KOPT-K1 (cell line): ENCODE measurements around the gene MINDY2.
"Not testable (repeated sequence)": the region's sequence is repeated elsewhere in the genome, so short reads cannot be mapped to it uniquely, and the experiment has no call there.

Experiments used
- H3K27ac ChIP-seq: fragments of 200-600 bp; sonication (generic); 2 replicates; pipeline ENCODE4 v1.5.1; 2016; ENCODE audit warnings: antibody characterized with exemption, mild to moderate bottlenecking, low read depth, low read length; ENCODE audit not compliant: poor library complexity, severe bottlenecking
- H3K36me3 ChIP-seq: fragments of 200-600 bp; sonication (generic); 2 replicates; pipeline ENCODE4 v1.5.1; 2017; ENCODE audit warnings: antibody characterized with exemption, mild to moderate bottlenecking, low read length, moderate library complexity; ENCODE audit not compliant: insufficient read depth
- H3K9me3 ChIP-seq: fragments of 200-600 bp; sonication (generic); 2 replicates; pipeline ENCODE4 v1.5.1; 2017; ENCODE audit warnings: antibody characterized with exemption, low read length, mild to moderate bottlenecking; ENCODE audit not compliant: insufficient read depth, poor library complexity, severe bottlenecking

The MINDY2 gene

GRCh38 chr15:58770519-58770856, 614 bp upstream of the MINDY2 start:
- Histone ChIP-seq H3K36me3 (no peaks in the 10 kb centered on the region), H3K9me3 (no peaks in the 10 kb centered on the region), H3K27ac (peak overlapping the region; percentile 79)

DNA sequence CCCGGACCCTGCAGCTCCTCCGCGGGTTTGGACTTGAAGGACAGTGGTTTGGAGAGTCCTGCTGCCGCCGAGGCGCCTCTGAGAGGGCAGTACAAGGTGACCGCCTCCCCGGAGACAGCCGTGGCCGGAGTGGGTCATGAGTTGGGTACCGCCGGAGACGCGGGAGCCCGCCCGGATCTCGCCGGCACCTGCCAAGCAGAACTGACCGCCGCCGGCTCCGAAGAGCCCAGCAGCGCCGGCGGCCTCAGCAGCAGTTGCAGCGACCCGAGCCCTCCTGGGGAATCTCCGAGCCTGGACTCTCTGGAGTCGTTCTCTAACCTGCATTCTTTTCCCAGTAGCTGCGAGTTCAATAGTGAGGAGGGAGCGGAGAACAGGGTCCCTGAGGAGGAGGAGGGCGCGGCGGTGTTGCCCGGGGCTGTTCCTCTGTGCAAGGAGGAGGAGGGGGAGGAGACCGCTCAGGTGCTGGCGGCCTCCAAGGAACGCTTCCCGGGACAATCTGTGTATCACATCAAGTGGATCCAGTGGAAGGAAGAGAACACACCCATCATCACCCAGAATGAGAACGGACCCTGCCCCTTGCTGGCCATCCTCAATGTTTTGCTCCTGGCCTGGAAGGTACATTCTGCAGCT, 634 bp downstream of the MINDY2 start:
- H3K36me3 ChIP-seq: no peaks in the 10 kb centered on the region
- H3K27ac ChIP-seq: peak overlapping the region; percentile 79
- no peaks in the 10 kb centered on the region for H3K9me3 ChIP-seq

DNA sequence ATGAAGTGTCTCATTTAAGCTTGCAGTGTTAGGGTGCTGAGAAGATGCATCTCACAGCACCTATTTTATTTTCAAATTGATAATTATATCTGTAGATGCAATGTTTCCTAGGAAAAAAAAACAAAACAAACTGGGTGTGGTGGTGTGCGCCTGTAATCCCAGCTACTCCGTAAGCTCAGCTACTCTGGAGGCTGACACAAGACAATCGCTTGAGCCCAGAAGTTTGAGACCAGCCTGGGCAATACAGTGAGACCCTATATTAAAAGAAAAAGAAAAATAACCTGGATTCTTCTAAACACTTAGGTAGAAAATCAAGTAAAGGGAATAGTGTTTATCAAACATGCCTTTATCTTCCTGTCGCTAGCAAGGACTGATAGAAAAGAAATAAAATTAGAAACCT, 1.9 kb downstream of the MINDY2 start:
- H3K27ac ChIP-seq: no peak overlapping the region
- H3K9me3 ChIP-seq: no peaks in the 10 kb centered on the region

DNA sequence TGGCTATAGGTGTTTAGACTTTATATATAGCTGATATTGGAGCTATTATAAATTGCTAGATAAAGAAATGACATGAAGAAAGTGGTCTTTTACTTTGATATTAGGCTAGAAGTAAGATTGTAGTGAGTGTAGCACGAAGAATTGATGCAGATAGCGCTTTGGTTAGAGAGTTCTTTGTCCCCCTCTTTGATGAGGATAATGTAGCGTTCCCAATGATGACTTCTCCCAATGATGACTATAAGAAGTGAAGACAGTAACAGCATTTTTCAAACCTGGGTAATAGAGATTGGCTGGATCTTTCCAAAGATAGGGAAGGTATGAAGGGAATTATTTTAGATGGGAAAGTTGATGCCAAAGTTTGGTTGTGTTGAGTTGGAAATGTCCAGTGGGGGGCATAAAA, 4.3 kb downstream of the MINDY2 start:
- H3K27ac ChIP-seq: no peak overlapping the region
- H3K9me3 ChIP-seq: no peaks in the 10 kb centered on the region
- no peaks in the 10 kb centered on the region for H3K36me3 ChIP-seq

More for the DNA sequence above, 1.9 kb downstream of the MINDY2 start:
- no peaks in the 10 kb centered on the region for H3K36me3 ChIP-seq

DNA sequence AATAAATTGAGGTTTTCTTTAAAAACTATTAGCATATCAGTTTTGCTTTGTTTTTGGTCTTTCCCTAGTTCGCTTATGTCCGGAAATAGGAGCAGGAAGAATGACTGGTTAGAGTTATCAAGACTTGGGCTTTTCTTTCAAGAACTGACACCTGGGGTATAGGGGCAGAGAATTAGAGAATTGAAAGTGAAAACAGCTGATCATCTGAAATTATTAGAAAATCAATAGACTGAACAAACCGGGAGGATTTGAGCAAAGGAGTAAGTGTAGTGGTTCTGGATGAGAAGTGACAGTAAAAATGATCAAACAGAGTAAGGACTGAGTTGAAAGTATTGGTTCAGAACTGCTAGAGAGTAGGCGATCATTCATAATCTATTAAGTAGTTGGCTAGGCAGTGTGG, 6.0 kb downstream of the MINDY2 start:
- Histone ChIP-seq H3K27ac (no peak overlapping the region), H3K36me3 (no peaks in the 10 kb centered on the region), H3K9me3 (no peaks in the 10 kb centered on the region)

DNA sequence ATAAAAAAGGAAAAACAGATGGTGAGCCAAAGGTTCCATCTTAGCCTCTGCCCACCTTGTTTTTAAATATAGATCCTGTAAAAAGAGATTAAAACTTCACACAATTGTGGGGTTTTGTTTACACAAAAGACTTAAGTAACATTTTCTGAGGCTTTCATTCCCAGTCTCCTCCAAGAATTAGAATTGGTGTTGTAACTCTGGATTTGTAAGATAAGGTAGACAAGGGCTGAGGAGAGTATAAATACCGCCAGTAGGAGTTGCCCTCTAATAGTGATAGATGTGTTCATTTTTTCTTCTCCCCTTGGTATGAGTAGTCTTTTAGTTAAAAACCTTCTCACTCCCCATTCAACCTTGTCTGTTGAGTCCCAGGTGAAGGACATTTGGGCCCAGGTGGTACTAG, 8.5 kb downstream of the MINDY2 start:
- Histone ChIP-seq H3K9me3 (no peaks in the 10 kb centered on the region), H3K36me3 (no peaks in the 10 kb centered on the region), H3K27ac (no peak overlapping the region)

DNA sequence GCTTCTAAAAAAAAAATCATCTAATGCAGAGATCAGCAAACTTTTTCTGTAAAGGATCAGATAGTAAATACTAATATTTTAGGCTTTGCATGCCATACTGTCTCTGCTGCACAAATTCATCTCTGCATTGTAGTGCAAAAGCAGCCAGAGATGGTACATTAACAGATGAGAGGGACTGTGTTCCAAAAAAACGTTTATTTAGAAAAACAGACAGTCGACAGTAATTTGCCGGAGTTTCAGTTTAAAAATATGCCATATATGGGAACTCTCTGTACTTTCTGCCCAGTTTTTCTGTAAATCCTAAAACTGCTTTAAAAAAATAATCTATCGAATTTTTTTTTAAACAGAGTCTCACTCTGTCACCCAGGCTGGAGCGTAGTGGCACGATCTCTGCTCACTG, 14.3 kb downstream of the MINDY2 start:
- H3K27ac ChIP-seq: no peak overlapping the region
- H3K9me3 ChIP-seq: no peaks in the 10 kb centered on the region
- H3K36me3 ChIP-seq: no peaks in the 10 kb centered on the region

- Histone ChIP-seq H3K36me3 (no peaks in the 10 kb centered on the region), H3K27ac (no peak overlapping the region), H3K9me3 (no peaks in the 10 kb centered on the region)
Observed at GRCh38 chr15:58788056-58788710, 17.1 kb downstream of the MINDY2 start.

GRCh38 chr15:58793862-58794261, 22.8 kb downstream of the MINDY2 start:
- Histone ChIP-seq H3K27ac (no peak overlapping the region), H3K9me3 (no peaks in the 10 kb centered on the region), H3K36me3 (no peaks in the 10 kb centered on the region)

- Histone ChIP-seq H3K27ac (no peak overlapping the region), H3K9me3 (no peaks in the 10 kb centered on the region), H3K36me3 (no peaks in the 10 kb centered on the region)
Observed at GRCh38 chr15:58795825-58796224, 24.7 kb downstream of the MINDY2 start.

GRCh38 chr15:58797505-58797904, 26.4 kb downstream of the MINDY2 start:
- peaks cover 2% of the 10 kb centered on the region; the same call in 1 of the 2 replicates for H3K36me3 ChIP-seq
- no peaks in the 10 kb centered on the region for H3K9me3 ChIP-seq
- H3K27ac ChIP-seq: no peak overlapping the region

DNA sequence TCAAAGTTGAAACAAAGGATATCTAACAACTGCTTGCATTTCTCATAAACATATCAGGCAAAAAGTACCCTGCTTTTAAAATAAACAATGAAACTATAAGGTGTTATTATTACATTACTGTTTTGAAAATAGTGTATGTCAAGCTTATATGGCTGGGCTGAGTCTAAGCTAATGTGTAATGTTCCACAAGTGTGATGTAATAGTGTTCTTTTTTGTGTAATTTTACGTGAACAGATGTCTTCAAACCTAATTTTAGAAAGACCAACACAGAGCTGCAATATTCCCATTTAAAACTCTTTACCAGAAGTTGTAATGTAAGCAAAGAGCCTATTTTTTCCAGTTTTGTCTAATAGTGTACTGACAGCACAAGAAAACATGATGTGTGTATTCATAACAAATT, 34.0 kb downstream of the MINDY2 start:
- Histone ChIP-seq H3K9me3 (no peaks in the 10 kb centered on the region), H3K36me3 (peaks cover 8% of the 10 kb centered on the region), H3K27ac (no peak overlapping the region)

DNA sequence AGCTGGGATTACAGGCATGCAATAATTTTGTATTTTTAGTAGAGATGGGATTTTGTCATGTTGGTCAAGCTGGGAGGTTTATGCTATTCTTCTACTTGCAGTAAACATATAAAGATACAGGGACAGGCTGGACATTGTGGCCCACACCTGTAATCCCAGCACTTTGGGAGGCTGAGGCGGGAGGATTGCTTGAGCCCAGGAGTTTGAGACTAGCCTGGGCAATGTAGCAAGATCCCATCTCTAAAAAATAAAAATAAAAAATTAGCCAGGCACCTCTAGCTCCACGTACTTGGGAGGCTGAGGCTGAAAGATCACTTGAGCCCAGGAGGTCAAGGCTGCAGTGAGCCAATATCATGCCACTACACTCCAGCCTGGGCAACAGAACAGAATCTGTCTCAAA, 52.2 kb downstream of the MINDY2 start:
- not testable (repeated sequence) for H3K9me3 ChIP-seq, H3K27ac ChIP-seq
- H3K36me3 ChIP-seq: peaks cover 27% of the 10 kb centered on the region; the same call in 1 of the 2 replicates

- no peak overlapping the region for H3K27ac ChIP-seq
- H3K36me3 ChIP-seq: peaks cover 16% of the 10 kb centered on the region; the same call in 1 of the 2 replicates
- H3K9me3 ChIP-seq: no peaks in the 10 kb centered on the region
Observed at GRCh38 chr15:58830556-58830955, 59.5 kb downstream of the MINDY2 start.

DNA sequence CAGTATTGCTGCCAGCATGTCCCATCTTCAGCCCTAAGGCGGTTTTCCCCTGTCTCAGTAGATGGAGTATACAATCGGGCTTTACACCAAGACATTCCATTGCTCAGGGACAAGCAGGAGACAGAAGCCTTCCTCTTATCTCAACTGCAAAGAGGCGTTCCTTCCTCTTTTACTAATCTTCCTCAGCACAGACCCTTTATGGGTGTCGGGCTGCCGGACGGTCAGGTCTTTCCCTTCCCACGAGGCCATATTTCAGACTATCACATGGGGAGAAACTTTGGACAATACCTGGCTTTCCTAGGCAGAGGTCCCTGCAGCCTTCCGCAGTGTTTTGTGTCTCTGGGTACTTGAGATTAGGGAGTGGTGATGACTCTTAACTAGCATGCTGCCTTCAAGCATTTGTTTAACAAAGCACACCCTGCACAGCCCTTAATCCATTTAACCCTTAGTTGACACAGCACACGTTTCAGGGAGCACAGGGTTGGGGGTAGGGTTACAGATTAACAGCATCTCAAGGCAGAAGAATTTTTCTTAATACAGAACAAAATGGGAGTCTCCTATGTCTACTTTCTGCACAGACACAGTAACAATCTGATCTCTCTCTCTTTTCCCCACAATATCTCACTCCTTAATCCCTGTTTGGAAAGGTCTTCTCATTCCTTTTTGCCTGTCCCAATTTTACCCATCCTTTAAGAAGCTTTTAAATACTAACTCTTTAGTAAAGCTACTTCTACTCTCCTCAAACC, 62.8 kb downstream of the MINDY2 start:
- H3K36me3 ChIP-seq, H3K9me3 ChIP-seq, H3K27ac ChIP-seq: not testable (repeated sequence)

DNA sequence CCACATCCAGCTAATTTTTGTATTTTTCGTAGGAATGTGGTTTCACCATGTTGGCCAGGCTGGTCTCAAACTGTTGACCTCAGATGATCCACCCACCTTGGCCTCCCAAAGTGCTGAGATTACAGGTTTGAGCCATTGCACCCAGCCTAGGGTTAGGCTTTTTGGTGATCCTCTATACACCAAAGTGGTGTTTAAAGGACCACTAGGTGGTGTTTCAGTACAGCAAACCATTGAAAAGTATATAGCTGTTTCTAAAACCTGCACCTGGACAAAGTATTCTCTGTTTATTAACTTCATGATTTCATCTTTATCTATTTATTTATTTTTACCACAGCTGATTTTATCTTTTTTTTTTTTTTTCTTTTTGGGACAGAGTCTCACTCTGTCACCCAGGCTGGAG, 68.4 kb downstream of the MINDY2 start:
- no peaks in the 10 kb centered on the region for H3K9me3 ChIP-seq
- no peaks in the 10 kb centered on the region for H3K36me3 ChIP-seq
- no peak overlapping the region for H3K27ac ChIP-seq
